NCI-H460 (cell line): Measurements from ENCODE around the gene GAP43. TPM values are rescaled to one million over a fixed set of nuclear protein-coding genes. Genes with fewer than 3 reads are reported as not detected.

ENCODE experiments used
- DNase-seq: peaks from one replicate; pipeline ENCODE4 v3.0.0-alpha.2; 2016; ENCODE audit warnings: low read depth; ENCODE audit errors: extremely low read depth
- total RNA-seq: library from RNA; depleted of rRNA; stranded (reverse); fragments of >200 nt; shearing (Covaris generic); gene quantifications from 2 replicates; pipeline ENCODE4 v1.2.3, GENCODE V29; 2014

The GAP43 gene
- total RNA-seq, 1 experiment from 2014 or later: 0.40 TPM

GRCh38 chr3:115626721-115627120 lies 3.4 kb downstream of the GAP43 start:
- no peak for DNase-seq

GRCh38 chr3:115627180-115628074 lies 4.1 kb downstream of the GAP43 start:
- no peak for DNase-seq

GRCh38 chr3:115628075-115628412 lies 4.7 kb downstream of the GAP43 start:
- DNase-seq: no peak

- no peak for DNase-seq
These were observed 7.5 kb downstream of the GAP43 start for GRCh38 chr3:115630850-115631249.

- no peak for DNase-seq
These were observed 8.7 kb downstream of the GAP43 start for GRCh38 chr3:115632026-115632425.

- DNase-seq: no peak
These were observed 10.2 kb downstream of the GAP43 start for GRCh38 chr3:115633467-115633866.

GRCh38 chr3:115634052-115634451 lies 10.7 kb downstream of the GAP43 start:
- DNase-seq: no peak

GRCh38 chr3:115635406-115635805 lies 12.1 kb downstream of the GAP43 start:
- no peak for DNase-seq

- no peak for DNase-seq
These were observed 14.9 kb downstream of the GAP43 start for GRCh38 chr3:115638241-115638640.

- DNase-seq: no peak
These were observed 15.7 kb downstream of the GAP43 start for GRCh38 chr3:115638991-115639390.

- no peak for DNase-seq
These were observed 21.1 kb downstream of the GAP43 start for GRCh38 chr3:115644391-115644790.

- no peak for DNase-seq
These were observed 22.8 kb downstream of the GAP43 start for GRCh38 chr3:115646027-115646690.

- DNase-seq: no peak
These were observed 25.2 kb downstream of the GAP43 start for GRCh38 chr3:115648559-115648958.

- no peak for DNase-seq
These were observed 27.8 kb downstream of the GAP43 start for GRCh38 chr3:115651087-115651486.

GRCh38 chr3:115651599-115651998 lies 28.3 kb downstream of the GAP43 start:
- DNase-seq: no peak

- DNase-seq: no peak
These were observed 29.4 kb downstream of the GAP43 start for GRCh38 chr3:115652738-115653137.

GRCh38 chr3:115655761-115656282 lies 32.5 kb downstream of the GAP43 start:
- no peak for DNase-seq

- no peak for DNase-seq
These were observed 33.9 kb downstream of the GAP43 start for GRCh38 chr3:115657168-115657567.

GRCh38 chr3:115658032-115658336 lies 34.7 kb downstream of the GAP43 start:
- no peak for DNase-seq

GRCh38 chr3:115658337-115659181 lies 35.2 kb downstream of the GAP43 start:
- peak; percentile 77 for DNase-seq
